GM12801 (cell line): ENCODE measurements around the gene NCOA6.

Source experiments
- TF ChIP-seq, protein P1 (sequence below): IDR thresholded peaks from one replicate; pipeline ENCODE4 v1.5.1; 2011; ENCODE audit warnings: control low read depth; ENCODE audit not compliant: insufficient read length; ENCODE audit errors: extremely low read depth

The NCOA6 gene

DNA sequence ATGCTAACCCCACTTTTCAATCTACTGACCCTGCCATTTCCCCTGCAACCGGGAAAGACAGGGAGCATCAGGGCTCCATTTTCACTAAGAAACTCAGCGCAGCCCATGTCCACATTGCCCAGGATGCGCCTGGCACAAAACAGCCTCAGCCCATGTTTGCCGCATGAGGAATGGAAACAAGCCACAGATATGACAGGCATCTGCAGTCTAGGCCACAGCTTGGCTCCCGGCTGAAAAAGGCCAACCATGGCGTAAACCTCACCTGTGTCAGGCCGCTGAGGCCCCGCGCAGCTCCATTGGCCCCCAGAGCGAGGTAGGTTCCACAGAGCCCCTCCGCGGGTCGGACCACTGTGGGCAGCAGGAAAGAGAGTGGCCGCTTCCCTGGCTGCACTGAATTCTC lies 25.5 kb upstream of the NCOA6 start:
- TF ChIP-seq, protein P1, sequence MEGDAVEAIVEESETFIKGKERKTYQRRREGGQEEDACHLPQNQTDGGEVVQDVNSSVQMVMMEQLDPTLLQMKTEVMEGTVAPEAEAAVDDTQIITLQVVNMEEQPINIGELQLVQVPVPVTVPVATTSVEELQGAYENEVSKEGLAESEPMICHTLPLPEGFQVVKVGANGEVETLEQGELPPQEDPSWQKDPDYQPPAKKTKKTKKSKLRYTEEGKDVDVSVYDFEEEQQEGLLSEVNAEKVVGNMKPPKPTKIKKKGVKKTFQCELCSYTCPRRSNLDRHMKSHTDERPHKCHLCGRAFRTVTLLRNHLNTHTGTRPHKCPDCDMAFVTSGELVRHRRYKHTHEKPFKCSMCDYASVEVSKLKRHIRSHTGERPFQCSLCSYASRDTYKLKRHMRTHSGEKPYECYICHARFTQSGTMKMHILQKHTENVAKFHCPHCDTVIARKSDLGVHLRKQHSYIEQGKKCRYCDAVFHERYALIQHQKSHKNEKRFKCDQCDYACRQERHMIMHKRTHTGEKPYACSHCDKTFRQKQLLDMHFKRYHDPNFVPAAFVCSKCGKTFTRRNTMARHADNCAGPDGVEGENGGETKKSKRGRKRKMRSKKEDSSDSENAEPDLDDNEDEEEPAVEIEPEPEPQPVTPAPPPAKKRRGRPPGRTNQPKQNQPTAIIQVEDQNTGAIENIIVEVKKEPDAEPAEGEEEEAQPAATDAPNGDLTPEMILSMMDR: no peak

GRCh38 chr20:34849778-34850177 lies 24.3 kb upstream of the NCOA6 start:
- TF ChIP-seq, protein P1: no peak

GRCh38 chr20:34848597-34848996 lies 23.1 kb upstream of the NCOA6 start:
- TF ChIP-seq, protein P1: no peak

DNA sequence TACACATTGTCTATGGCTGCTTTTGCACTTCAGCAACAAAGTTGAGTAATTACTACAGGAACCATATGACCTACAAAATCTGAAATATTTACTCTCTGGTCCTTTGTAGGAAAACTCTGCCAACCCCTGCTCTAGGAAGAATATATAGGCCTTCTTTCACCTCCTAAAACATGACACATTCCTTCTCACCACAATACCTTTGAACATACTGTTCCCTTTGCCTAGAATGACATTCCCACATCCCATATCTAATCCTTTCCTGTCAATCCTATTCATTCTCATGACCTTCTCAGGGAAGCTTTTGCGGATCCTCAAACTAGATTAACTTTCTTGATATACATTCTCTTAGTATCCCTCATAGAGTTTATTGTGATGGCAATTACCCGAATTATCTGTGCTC lies 18.0 kb upstream of the NCOA6 start:
- TF ChIP-seq, protein P1: no peak

DNA sequence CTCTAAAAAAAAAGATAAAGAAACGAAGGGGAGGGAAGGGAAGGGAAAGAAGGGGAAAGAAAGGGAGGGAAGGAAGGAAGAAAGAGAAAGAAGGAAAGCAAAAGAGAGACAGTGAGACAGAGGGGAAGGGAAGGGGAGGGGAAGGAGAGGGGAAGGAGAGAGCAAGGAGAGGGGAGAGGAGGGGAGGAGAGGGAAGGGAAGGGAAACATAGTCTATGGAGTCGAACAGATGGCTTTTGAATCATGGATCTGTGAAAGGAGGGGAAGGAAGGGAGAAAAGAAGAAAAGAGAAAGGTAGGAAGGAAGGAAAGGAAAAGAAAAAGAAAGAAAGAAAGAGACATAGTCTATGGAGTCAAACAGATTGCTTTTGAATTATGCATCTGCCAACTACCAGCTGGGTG lies 16.7 kb upstream of the NCOA6 start:
- TF ChIP-seq, protein P1: no peak

DNA sequence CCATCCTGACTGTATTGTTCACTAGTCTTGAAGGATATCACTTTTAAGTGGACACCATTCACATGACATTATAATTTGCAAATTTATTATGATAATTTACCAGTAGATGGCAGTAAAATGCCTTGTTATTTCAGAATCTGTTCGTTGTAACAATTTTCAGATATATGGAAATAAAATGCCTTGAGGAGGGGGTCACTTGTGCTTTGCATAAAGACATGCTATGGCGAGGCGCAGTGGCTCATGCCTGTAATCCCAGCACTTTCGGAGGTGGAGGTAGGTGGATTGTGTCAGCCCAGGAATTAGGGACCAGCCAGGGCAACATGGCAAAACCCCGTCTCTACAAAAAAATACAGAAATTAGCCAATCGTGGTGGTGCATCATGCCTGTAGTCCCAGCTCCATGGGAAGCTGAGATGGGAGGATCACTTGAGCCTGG lies 9.0 kb upstream of the NCOA6 start:
- TF ChIP-seq, protein P1: no peak

DNA sequence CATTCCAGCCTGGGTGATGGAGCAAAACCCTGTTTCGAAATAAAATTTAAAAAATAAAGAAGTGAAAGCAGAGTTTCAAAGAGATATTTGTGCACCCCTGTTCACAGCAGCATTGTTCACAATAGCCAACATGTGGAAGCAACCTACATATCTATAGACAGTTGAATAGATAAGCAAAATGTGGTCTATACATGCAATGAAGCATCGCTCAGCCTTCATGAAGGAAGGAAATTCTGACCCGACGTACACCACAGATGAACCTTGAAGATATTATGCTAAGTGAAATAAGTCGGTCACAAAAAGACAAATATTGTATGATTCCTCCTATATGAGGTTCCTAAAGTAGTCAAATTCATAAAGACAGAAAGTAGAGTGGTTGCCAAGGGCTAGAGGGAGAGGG lies 6.5 kb upstream of the NCOA6 start:
- TF ChIP-seq, protein P1: no peak

- TF ChIP-seq, protein P1: no peak
Observed at GRCh38 chr20:34829191-34829590, 3.7 kb upstream of the NCOA6 start.
